Tibial artery (tissue), 4 donors: ENCODE data around the gene CFAP77.

ENCODE experiments used
- DNase-seq, 2 donors: peaks; one replicate each; pipeline ENCODE4 v3.0.0-alpha.2; 2019
- H3K27ac ChIP-seq, 2 donors: fragments of 200-600 bp; sonication (generic) in 1 of 2; 1 replicate in 1 of 2; 2 replicates in 1 of 2; pipeline ENCODE4 v1.5.1; 2018 to 2019; ENCODE audit warnings: mild to moderate bottlenecking in 1 of 2
- H3K27me3 ChIP-seq, 2 donors: fragments of 200-600 bp; sonication (generic) in 1 of 2; one replicate each; pipeline versions ENCODE4 v1.5.1 to v1.6.0; 2016 to 2019
- H3K36me3 ChIP-seq, 3 donors: fragments of 200-600 bp; sonication (generic) in 2 of 3; one replicate each; pipeline ENCODE4 v1.5.1; 2016 to 2019; ENCODE audit warnings: mild to moderate bottlenecking in 2 of 3
- H3K4me1 ChIP-seq, 4 donors: fragments of 200-600 bp; sonication (generic) in 2 of 4; 1 replicate in 3 of 4; 2 replicates in 1 of 4; pipeline ENCODE4 v1.5.1; 2016 to 2019
- H3K4me3 ChIP-seq, 2 donors: fragments of 200-600 bp; sonication (generic) in 1 of 2; 1 replicate in 1 of 2; 2 replicates in 1 of 2; pipeline ENCODE4 v1.5.1; 2018 to 2019; ENCODE audit warnings: mild to moderate bottlenecking in 2 of 2
- H3K9me3 ChIP-seq, 3 donors: fragments of 200-600 bp; sonication (generic) in 1 of 3; one replicate each; pipeline ENCODE4 v1.5.1; 2016 to 2019
- intact Hi-C: fragments of 100-400 bp; cut with DNase I; formaldehyde crosslinking; loops from one replicate; pipeline ENCODE4 v1.15.0; 2023; ENCODE audit warnings: low total_unique reads
- TF ChIP-seq, protein P1 (sequence below), 2 experiments: fragments of 200-600 bp in 1 of 2; fragments of 450-650 bp in 1 of 2; IDR thresholded peaks; one replicate each; pipeline ENCODE4 v1.5.1; 2017 to 2019; ENCODE audit warnings: antibody characterized with exemption in 2 of 2, mild to moderate bottlenecking in 1 of 2, moderate library complexity in 1 of 2

Gene CFAP77

DNA sequence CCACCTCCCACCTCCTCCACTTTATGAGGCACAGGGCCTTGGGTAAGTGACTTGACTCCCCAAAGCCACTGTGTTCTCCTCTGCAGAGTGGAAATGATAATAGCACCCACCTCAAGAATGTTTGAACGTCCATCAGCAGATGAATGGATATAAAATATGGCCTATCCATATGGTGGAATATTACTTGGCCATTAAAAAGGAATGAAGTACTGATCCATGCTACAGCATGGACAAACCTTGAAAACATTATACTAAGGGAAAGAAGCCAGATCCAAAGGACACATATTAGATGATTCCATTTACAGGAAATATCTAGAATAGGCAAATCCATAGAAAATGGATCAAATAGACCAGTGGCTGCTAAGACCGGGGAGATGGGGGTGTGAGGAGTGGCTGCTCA, 50.2 kb downstream of the CFAP77 start:
- Histone ChIP-seq H3K9me3 (peaks cover 0 to 6% (median 0%) of the 10 kb centered on the region in 3 donors), H3K27me3 (peaks cover 0 to 73% of the 10 kb centered on the region in 2 donors), H3K36me3 (no peaks in the 10 kb centered on the region), H3K4me3 (no peak overlapping the region), H3K27ac (no peak overlapping the region), H3K4me1 (no peaks in the 10 kb centered on the region)
- no peak for DNase-seq
- intact Hi-C loops, result no loop called here
- TF ChIP-seq, protein P1, sequence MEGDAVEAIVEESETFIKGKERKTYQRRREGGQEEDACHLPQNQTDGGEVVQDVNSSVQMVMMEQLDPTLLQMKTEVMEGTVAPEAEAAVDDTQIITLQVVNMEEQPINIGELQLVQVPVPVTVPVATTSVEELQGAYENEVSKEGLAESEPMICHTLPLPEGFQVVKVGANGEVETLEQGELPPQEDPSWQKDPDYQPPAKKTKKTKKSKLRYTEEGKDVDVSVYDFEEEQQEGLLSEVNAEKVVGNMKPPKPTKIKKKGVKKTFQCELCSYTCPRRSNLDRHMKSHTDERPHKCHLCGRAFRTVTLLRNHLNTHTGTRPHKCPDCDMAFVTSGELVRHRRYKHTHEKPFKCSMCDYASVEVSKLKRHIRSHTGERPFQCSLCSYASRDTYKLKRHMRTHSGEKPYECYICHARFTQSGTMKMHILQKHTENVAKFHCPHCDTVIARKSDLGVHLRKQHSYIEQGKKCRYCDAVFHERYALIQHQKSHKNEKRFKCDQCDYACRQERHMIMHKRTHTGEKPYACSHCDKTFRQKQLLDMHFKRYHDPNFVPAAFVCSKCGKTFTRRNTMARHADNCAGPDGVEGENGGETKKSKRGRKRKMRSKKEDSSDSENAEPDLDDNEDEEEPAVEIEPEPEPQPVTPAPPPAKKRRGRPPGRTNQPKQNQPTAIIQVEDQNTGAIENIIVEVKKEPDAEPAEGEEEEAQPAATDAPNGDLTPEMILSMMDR (IDR thresholded peaks at IDR 0.05), result no peak

DNA sequence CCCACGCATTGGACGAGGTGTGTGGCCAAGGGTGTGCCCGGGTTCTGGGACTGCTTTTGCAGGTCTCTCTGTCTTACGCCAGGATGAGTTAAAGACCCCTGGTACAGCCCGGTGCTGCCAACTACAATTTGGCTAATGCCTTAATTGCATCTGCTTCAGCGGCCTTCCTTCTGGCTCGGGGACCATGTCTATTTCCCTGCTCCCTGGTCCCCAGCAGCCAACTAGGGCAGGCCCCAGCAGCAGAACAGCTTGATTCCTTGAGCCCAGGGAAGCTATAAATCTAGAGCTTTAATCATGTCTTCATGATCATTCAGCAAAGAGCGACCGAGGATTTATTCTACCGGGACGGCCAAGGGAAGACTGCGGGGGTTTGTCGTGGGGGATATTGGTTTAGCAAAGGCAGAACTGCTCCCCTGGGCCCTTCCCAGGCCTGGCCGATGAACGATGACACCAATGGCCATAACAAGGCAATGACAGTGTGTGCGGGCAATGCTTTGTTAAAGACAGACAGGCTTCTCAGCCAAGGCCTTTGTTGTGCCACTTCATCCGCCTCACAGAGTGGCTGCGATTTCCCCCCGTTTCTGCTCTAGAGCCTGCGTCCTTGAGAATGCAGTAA, 51.4 kb downstream of the CFAP77 start:
- Histone ChIP-seq H3K9me3 (peaks cover 0 to 6% (median 0%) of the 10 kb centered on the region in 3 donors), H3K4me1 (no peaks in the 10 kb centered on the region), H3K4me3 (no peak overlapping the region), H3K36me3 (no peaks in the 10 kb centered on the region), H3K27ac (no peak overlapping the region), H3K27me3 (peaks cover 0 to 69% of the 10 kb centered on the region in 2 donors)
- intact Hi-C loops, result no loop called here
- TF ChIP-seq, protein P1 (IDR thresholded peaks at IDR 0.05), result no peak
- no peak for DNase-seq

DNA sequence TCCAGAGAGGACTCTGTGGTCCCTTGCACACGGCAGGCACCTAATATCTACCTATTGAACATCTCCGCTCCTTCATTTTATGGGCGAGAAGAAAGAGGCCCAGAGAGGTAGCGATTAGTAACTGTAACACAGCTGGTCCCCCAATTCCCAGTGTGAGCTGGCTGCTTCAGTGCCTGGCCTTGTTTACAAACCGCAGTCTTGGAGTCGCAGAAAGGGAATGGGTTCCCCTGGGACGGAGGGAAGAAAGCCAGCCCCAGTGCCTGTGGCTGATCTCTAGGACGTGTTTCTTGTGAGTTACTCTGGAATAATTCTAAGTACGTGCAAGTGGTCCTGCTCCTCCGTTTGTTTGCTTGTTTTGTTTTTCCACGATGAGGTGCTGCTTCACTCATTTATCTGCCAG, 52.0 kb downstream of the CFAP77 start:
- intact Hi-C loops, result no loop called here
- TF ChIP-seq, protein P1 (IDR thresholded peaks at IDR 0.05), result no peak
- no peaks in the 10 kb centered on the region for H3K36me3 ChIP-seq
- peaks cover 0 to 68% of the 10 kb centered on the region in 2 donors for H3K27me3 ChIP-seq
- no peaks in the 10 kb centered on the region for H3K4me1 ChIP-seq
- no peak overlapping the region for H3K27ac ChIP-seq
- no peak for DNase-seq
- peaks cover 0 to 6% (median 0%) of the 10 kb centered on the region in 3 donors for H3K9me3 ChIP-seq
- H3K4me3 ChIP-seq, result no peak overlapping the region

DNA sequence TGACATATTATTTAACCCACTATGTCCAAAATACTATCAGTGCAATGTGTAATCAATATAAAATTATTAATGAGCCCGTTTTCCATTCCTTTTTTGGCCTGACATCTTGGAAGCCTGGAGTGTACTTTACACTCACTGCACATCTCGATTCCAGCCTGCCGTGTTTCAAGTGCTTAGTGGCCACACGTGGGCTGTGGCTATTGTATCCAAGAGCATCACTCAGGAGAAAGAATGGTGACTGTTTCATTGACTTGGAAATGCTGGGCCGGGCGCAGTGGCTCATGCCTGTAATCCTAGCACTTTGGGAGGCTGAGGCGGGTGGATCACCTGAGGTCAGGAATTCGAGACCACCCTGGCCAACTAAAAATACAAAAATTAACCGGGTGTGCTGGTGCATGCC, 54.5 kb downstream of the CFAP77 start:
- Histone ChIP-seq H3K27me3 (peaks cover 0 to 62% of the 10 kb centered on the region in 2 donors), H3K4me3 (no peak overlapping the region), H3K9me3 (peaks cover 0 to 6% (median 0%) of the 10 kb centered on the region in 3 donors), H3K27ac (no peak overlapping the region), H3K36me3 (no peaks in the 10 kb centered on the region), H3K4me1 (no peaks in the 10 kb centered on the region)
- TF ChIP-seq, protein P1 (IDR thresholded peaks at IDR 0.05), result no peak
- intact Hi-C loops, result no loop called here
- DNase-seq, result no peak

DNA sequence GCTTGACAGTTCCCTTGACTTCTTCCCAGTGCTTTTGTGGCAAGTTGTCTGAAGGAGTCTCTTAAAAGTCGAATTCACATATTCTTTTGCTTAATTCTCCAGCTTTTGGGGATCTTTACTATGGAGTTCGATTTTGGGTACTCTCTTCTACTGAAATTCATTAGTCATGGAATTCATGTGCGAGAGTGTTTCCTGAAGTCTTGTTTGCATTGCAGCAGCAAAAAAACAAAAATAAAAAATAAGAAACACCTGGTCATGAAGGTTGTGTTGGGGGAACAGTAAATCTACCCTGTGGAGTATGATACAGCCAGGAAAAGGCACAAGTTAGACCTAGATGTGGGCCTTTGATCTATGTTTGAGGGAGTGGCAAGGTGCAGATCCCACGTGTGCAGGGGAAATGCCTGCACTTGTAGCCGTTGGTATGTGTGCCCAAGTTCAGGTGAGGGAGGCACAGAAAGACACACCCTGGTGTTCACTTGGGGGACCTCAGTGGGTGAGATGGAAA, 55.2 kb downstream of the CFAP77 start:
- TF ChIP-seq, protein P1 (IDR thresholded peaks at IDR 0.05), result no peak
- Histone ChIP-seq H3K27ac (no peak overlapping the region), H3K27me3 (peaks cover 0 to 56% of the 10 kb centered on the region in 2 donors), H3K9me3 (peaks cover 0 to 3% (median 0%) of the 10 kb centered on the region in 3 donors), H3K4me3 (no peak overlapping the region), H3K4me1 (no peaks in the 10 kb centered on the region), H3K36me3 (no peaks in the 10 kb centered on the region)
- DNase-seq, result no peak
- intact Hi-C loops, result no loop called here
